Lower leg skin (tissue), 3 donors: ENCODE data around the gene FGF2.
"Not testable (repeated sequence)": the region's sequence is repeated elsewhere in the genome, so short reads cannot be mapped to it uniquely, and the experiment has no call there.

Experiments used
- CTCF ChIP-seq, 3 donors: fragments of 450-650 bp; IDR thresholded peaks; one replicate each; pipeline ENCODE4 v1.5.1; 2016; ENCODE audit warnings: antibody characterized with exemption in 3 of 3, mild to moderate bottlenecking in 3 of 3, moderate library complexity in 2 of 3
- POLR2A ChIP-seq, 2 donors: fragments of 450-650 bp; IDR thresholded peaks; one replicate each; pipeline ENCODE4 v1.6.1; 2016 to 2017; ENCODE audit warnings: antibody characterized with exemption in 2 of 2, mild to moderate bottlenecking in 1 of 2, moderate library complexity in 1 of 2

GRCh38 chr4:122786920-122787319 lies 39.7 kb upstream of the FGF2 start:
- not testable (repeated sequence) for TF ChIP-seq CTCF, POLR2A (IDR thresholded peaks at IDR 0.05)
